Heart right ventricle (tissue), 16 donors: ENCODE measurements around the gene LCN15. TPM values are rescaled to one million over a fixed set of nuclear protein-coding genes. Genes with fewer than 3 reads are reported as not detected.

Source experiments
- ATAC-seq, 8 donors: fragments of 200-7000 bp; cut with Tn5 transposase; one replicate each; pipeline ENCODE4 v1.9.1; 2020; ENCODE audit warnings: mild to moderate bottlenecking in 8 of 8, moderate library complexity in 8 of 8, moderate number of reproducible peaks in 1 of 8
- DNase-seq, 2 donors: peaks; one replicate each; pipeline ENCODE4 v3.0.0-alpha.2; 2020
- H3K27ac ChIP-seq, 10 donors: fragments of 200-600 bp; sonication (generic) in 2 of 10; one replicate each; pipeline versions ENCODE4 v1.5.0 to v1.8.0; 2020 to 2022; ENCODE audit warnings: mild to moderate bottlenecking in 3 of 10
- H3K27me3 ChIP-seq, 7 donors: fragments of 200-600 bp; one replicate each; pipeline ENCODE4 v1.8.0; 2021 to 2022; ENCODE audit warnings: mild to moderate bottlenecking in 2 of 7
- H3K36me3 ChIP-seq, 9 donors: fragments of 200-600 bp; sonication (generic) in 1 of 9; one replicate each; pipeline versions ENCODE4 v1.5.0 to v1.8.0; 2020 to 2022; ENCODE audit warnings: mild to moderate bottlenecking in 2 of 9
- H3K4me1 ChIP-seq, 9 donors: fragments of 200-600 bp; sonication (generic) in 1 of 9; one replicate each; pipeline versions ENCODE4 v1.5.0 to v1.8.0; 2020 to 2022; ENCODE audit warnings: mild to moderate bottlenecking in 4 of 9
- H3K4me3 ChIP-seq, 10 donors: fragments of 200-600 bp; sonication (generic) in 2 of 10; one replicate each; pipeline versions ENCODE4 v1.5.0 to v1.8.0; 2020 to 2022; ENCODE audit warnings: mild to moderate bottlenecking in 7 of 10, moderate library complexity in 2 of 10
- H3K9me3 ChIP-seq, 11 donors: fragments of 200-600 bp in 10 of 11; sonication (generic) in 2 of 11; one replicate each; pipeline versions ENCODE4 v1.5.0 to v1.8.0; 2013 to 2022; ENCODE audit warnings: mild to moderate bottlenecking in 2 of 11, control low read depth in 1 of 11, moderate library complexity in 1 of 11
- CTCF ChIP-seq, 9 donors: fragments of 200-600 bp; sonication (generic) in 2 of 9; IDR thresholded peaks; one replicate each; pipeline versions ENCODE4 v1.5.0 to v1.8.0; 2021 to 2022; ENCODE audit warnings: antibody characterized with exemption in 9 of 9, mild to moderate bottlenecking in 5 of 9, moderate library complexity in 1 of 9
- WGBS, 2 donors: extraction: QIAGEN DNeasy Blood & Tissue Kit; methylation state at CpG; one replicate each; pipeline ENCODE4 v1.1.7; 2013; ENCODE audit warnings: inconsistent platforms in 1 of 2; 5-methylcytosine and 5-hydroxymethylcytosine counted together
- intact Hi-C, 10 donors: fragments of 100-400 bp; cut with DNase I; formaldehyde crosslinking; loops; one replicate each; pipeline versions ENCODE4 v1.11.1 to v1.14.2; 2022
- polyA plus RNA-seq, 2 donors: library from polyadenylated mRNA; stranded (reverse); fragments of 200-250 nt; gene quantifications; one replicate each; pipeline ENCODE4 v1.2.3, GENCODE V29; 2013
- total RNA-seq, 10 donors: library from RNA; stranded (reverse); fragmentation: NEBNext Ultra II Directional in 3 of 10; extraction: Animal tissue kit (Norgen Biotek cat#: 25700) in 3 of 10; gene quantifications; one replicate each; pipeline versions ENCODE4 v1.2.1 to v1.2.4, GENCODE V29; 2021 to 2023
- donor health status: Arrhythmogenic right ventricular cardiomyopathy.
- donor health status: ischemic (EF 13 %, LVEDD 7.1; RV severe dilation, severe dysfunction).
- donor health status: healthy with polysubstance abuse.
- donor health status: DM: no; HTN: yes; CAD: no.
- donor health status: DM: no; HTN: no; CAD: no.
- donor health status: ischemic (EF 25% LVEDD 6.9; RV normal size, moderate dysfunction).
- donor health status: ischemic (EF 25% LVEDD 5.7; RV mildly dilated, moderate dysfunction).
- donor health status: healthy.
- donor health status: DM: yes; HTN: yes; CAD: no.
- donor health status: Ischemic cardiomyopathy.
- donor health status: ischemic (EF 35%, LVEDD 5.7; RV mildly dilated, moderate dysfunction).
- donor health status: nonischemic (EF 11% LVEDD 7.7; RV severe dilation, severe dysfunction).
- donor health status: DM: yes; HTN: yes; CAD: no.
- donor health status: PGD.
- donor health status: ischemic (EF 29% LVEDD 5.4; RV normal size, mild dysfunction).
- donor health status: nonischemic (EF 23%, LVEDD 6.1; RV moderate dilation, normal function).

The LCN15 gene
- total and polyA plus RNA-seq, 12 donors, result 0.85 to 20.1 (median 1.3) TPM; not detected in 7

- TF ChIP-seq CTCF (IDR thresholded peaks at IDR 0.05), result no peak
- no peak overlapping the region for H3K4me3 ChIP-seq
- peaks cover 13 to 48% (median 30%) of the 10 kb centered on the region in 9 donors for H3K4me1 ChIP-seq
- DNase-seq, result no peak
- H3K36me3 ChIP-seq, result no peaks in the 10 kb centered on the region
- peak overlapping the region in 4 of 10 donors; percentile 31 to 81 (median 66) for H3K27ac ChIP-seq
- intact Hi-C loops, result no loop called here
- WGBS, 2 donors, result 91 to 93% methylated on average over 22 of the region's 22 CpGs
- peaks cover 0 to 14% (median 8%) of the 10 kb centered on the region in 7 donors for H3K27me3 ChIP-seq
- no peak for ATAC-seq
- peaks cover 0 to 14% (median 0%) of the 10 kb centered on the region in 11 donors for H3K9me3 ChIP-seq
Observed at GRCh38 chr9:136747161-136748060, 16.9 kb downstream of the LCN15 start.

- DNase-seq (no peak), ATAC-seq (peak in 1 of 8 donors; percentile 1)
- H3K4me1 ChIP-seq, result peaks cover 18 to 56% (median 34%) of the 10 kb centered on the region in 9 donors
- H3K27me3 ChIP-seq, result peaks cover 0 to 21% (median 16%) of the 10 kb centered on the region in 7 donors
- H3K27ac ChIP-seq, result peak overlapping the region in 6 of 10 donors; percentile 31 to 81 (median 58)
- H3K4me3 ChIP-seq, result no peak overlapping the region
- intact Hi-C loops, result no loop called here
- H3K36me3 ChIP-seq, result no peaks in the 10 kb centered on the region
- H3K9me3 ChIP-seq, result peaks cover 0 to 6% (median 0%) of the 10 kb centered on the region in 11 donors
- WGBS, 2 donors, result 93 to 94% methylated on average over 18 of the region's 18 CpGs
- no peak for TF ChIP-seq CTCF (IDR thresholded peaks at IDR 0.05)
Observed at GRCh38 chr9:136746621-136747020, 17.7 kb downstream of the LCN15 start.

- Histone ChIP-seq H3K36me3 (no peaks in the 10 kb centered on the region), H3K9me3 (peaks cover 0 to 2% (median 0%) of the 10 kb centered on the region in 11 donors), H3K4me3 (peak overlapping the region in 1 of 10 donors; percentile 27), H3K27me3 (peaks cover 0 to 25% (median 19%) of the 10 kb centered on the region in 7 donors), H3K27ac (peak overlapping the region in 7 of 10 donors; percentile 50 to 88 (median 69)), H3K4me1 (peaks cover 21 to 61% (median 39%) of the 10 kb centered on the region in 9 donors)
- intact Hi-C loops, result no loop called here
- TF ChIP-seq CTCF (IDR thresholded peaks at IDR 0.05), result no peak
- ATAC-seq (peak in 1 of 8 donors; percentile 2), DNase-seq (no peak)
- WGBS, 2 donors, result 62 to 69% methylated on average over 17 to 22 of the region's 22 CpGs
Observed at GRCh38 chr9:136746155-136746490, 18.2 kb downstream of the LCN15 start.

GRCh38 chr9:136745389-136746154 lies 18.7 kb downstream of the LCN15 start:
- WGBS, 2 donors, result 66 to 67% methylated on average over 23 of the region's 23 CpGs
- intact Hi-C loops, result no loop called here
- no peak for TF ChIP-seq CTCF (IDR thresholded peaks at IDR 0.05)
- DNase-seq (peak in 1 of 2 donors; percentile 52), ATAC-seq (peak; percentile 8 to 54 (median 34))
- Histone ChIP-seq H3K4me1 (peaks cover 23 to 65% (median 43%) of the 10 kb centered on the region in 9 donors), H3K27ac (peak overlapping the region in 9 of 10 donors; percentile 50 to 88 (median 72)), H3K27me3 (peaks cover 0 to 25% (median 19%) of the 10 kb centered on the region in 7 donors), H3K36me3 (no peaks in the 10 kb centered on the region), H3K4me3 (peak overlapping the region in 9 of 10 donors; percentile 5 to 37 (median 27)), H3K9me3 (no peaks in the 10 kb centered on the region)
